Bronchial epithelial cell (primary cell): ENCODE measurements around the gene AAK1. TPM values are rescaled to one million over a fixed set of nuclear protein-coding genes. Genes with fewer than 3 reads are reported as not detected.
"Not testable (repeated sequence)": the region's sequence is repeated elsewhere in the genome, so short reads cannot be mapped to it uniquely, and the experiment has no call there.

Experiments used
- DNase-seq: peaks from one replicate; pipeline ENCODE4 v3.0.0-alpha.2; 2010; ENCODE audit warnings: low read depth
- FAIRE-seq: peaks from 2 replicates; lab custom pipeline; 2011; peaks lifted over from hg19 to GRCh38; lab: Jason Lieb, UNC
- H3K27me3 ChIP-seq: 2 replicates; pipeline ENCODE4 v1.5.1; 2011; ENCODE audit warnings: low read length; ENCODE audit not compliant: control insufficient read depth, insufficient read depth
- H3K36me3 ChIP-seq: 2 replicates; pipeline ENCODE4 v1.5.1; 2011; ENCODE audit warnings: low read length; ENCODE audit not compliant: control insufficient read depth, insufficient read depth
- H3K4me3 ChIP-seq: 2 replicates; pipeline ENCODE4 v1.5.1; 2011; ENCODE audit warnings: mild to moderate bottlenecking, low read depth, low read length, control low read depth
- CTCF ChIP-seq: IDR thresholded peaks from 2 replicates; pipeline ENCODE4 v1.5.1; 2011; ENCODE audit warnings: mild to moderate bottlenecking, moderate library complexity, low read length, control low read depth, inconsistent platforms; ENCODE audit not compliant: insufficient read depth, severe bottlenecking
- total RNA-seq: library from RNA; depleted of rRNA; stranded (reverse); fragments of >200 nt; gene quantifications from 2 replicates; pipeline ENCODE4 v1.2.1, GENCODE V29; 2014

The AAK1 gene
- total RNA-seq, 1 donor from 2014 or later: 17.9 TPM

- no peak for TF ChIP-seq CTCF
- H3K27me3 ChIP-seq: no peaks in the 10 kb centered on the region
- FAIRE-seq (no peak), DNase-seq (no peak)
- H3K4me3 ChIP-seq: no peak overlapping the region
- H3K36me3 ChIP-seq: no peaks in the 10 kb centered on the region
Observed at GRCh38 chr2:69659349-69659748, 15.8 kb upstream of the AAK1 start.

- FAIRE-seq (no peak), DNase-seq (peak; percentile 98)
- no peak for TF ChIP-seq CTCF
- Histone ChIP-seq H3K36me3 (no peaks in the 10 kb centered on the region), H3K4me3 (no peak overlapping the region), H3K27me3 (no peaks in the 10 kb centered on the region)
Observed at GRCh38 chr2:69652206-69652605, 8.7 kb upstream of the AAK1 start.

- H3K4me3 ChIP-seq, H3K27me3 ChIP-seq, FAIRE-seq, H3K36me3 ChIP-seq, DNase-seq: not testable (repeated sequence)
Observed at GRCh38 chr2:69647196-69647595, 3.7 kb upstream of the AAK1 start.

- DNase-seq: no peak
Observed at GRCh38 chr2:69646714-69647113, 3.2 kb upstream of the AAK1 start.

GRCh38 chr2:69645921-69646320, 2.4 kb upstream of the AAK1 start:
- FAIRE-seq (no peak), DNase-seq (no peak)
- Histone ChIP-seq H3K36me3 (no peaks in the 10 kb centered on the region), H3K27me3 (no peaks in the 10 kb centered on the region), H3K4me3 (no peak overlapping the region)
- no peak for TF ChIP-seq CTCF

More at GRCh38 chr2:69646714-69647113, 3.2 kb upstream of the AAK1 start:
- Histone ChIP-seq H3K4me3 (no peak overlapping the region), H3K36me3 (no peaks in the 10 kb centered on the region), H3K27me3 (no peaks in the 10 kb centered on the region)
- no peak for FAIRE-seq
- TF ChIP-seq CTCF: no peak

GRCh38 chr2:69645031-69645431, 1.5 kb upstream of the AAK1 start:
- Histone ChIP-seq H3K27me3 (no peaks in the 10 kb centered on the region), H3K4me3 (peak overlapping the region; percentile 86), H3K36me3 (no peaks in the 10 kb centered on the region)
- no peak for DNase-seq
- FAIRE-seq: no peak
- TF ChIP-seq CTCF: no peak
